ENCODE data around the gene PICK1. TPM values are rescaled to one million over a fixed set of nuclear protein-coding genes. Genes with fewer than 3 reads are reported as not detected.

PICK1 gene
- total RNA-seq, 1 experiment from 2014 or later, result 35.7 TPM

GRCh38 chr22:38050720-38051119 lies 6.5 kb upstream of the PICK1 start:
- H3K36me3 Mint-ChIP-seq (ENCODE audit: insufficient read depth in 1 of 3, low read depth in 3 of 3), result no peaks in the 10 kb centered on the region
- peaks cover 5 to 6% of the 10 kb centered on the region in 2 experiments; a peak in 3 of 4 replicates for H3K4me1 Mint-ChIP-seq
- H3K27ac ChIP-seq (ENCODE audit: insufficient read length, low read depth, low read length), result no peak overlapping the region
- H4K20me1 ChIP-seq (ENCODE audit: control insufficient read depth, insufficient read depth, insufficient read length), result no peaks in the 10 kb centered on the region
- no peak overlapping the region for H3T11ph ChIP-seq (ENCODE audit: low read length)
- no peak overlapping the region for H3K14ac ChIP-seq (ENCODE audit: insufficient read depth, low read length)
- no peak overlapping the region for H3K18ac ChIP-seq (ENCODE audit: insufficient read length, low read depth, low read length)
- no peak overlapping the region for H4K5ac ChIP-seq (ENCODE audit: insufficient read length, low read depth, low read length)
- H3K27me3 ChIP-seq (ENCODE audit: insufficient read depth, low read length), result no peaks in the 10 kb centered on the region
- no peaks in the 10 kb centered on the region for H3K9me3 ChIP-seq (ENCODE audit: control insufficient read depth, low read depth, low read length)
- no peak overlapping the region for H2AK5ac ChIP-seq (ENCODE audit: insufficient read length, low read length)
- no peak overlapping the region for H3K4ac ChIP-seq (ENCODE audit: low read depth, low read length)
- H2BK5ac ChIP-seq (ENCODE audit: insufficient read length, low read length), result no peak overlapping the region
- H3K4me1 ChIP-seq (ENCODE audit: insufficient read depth, low read length), result no peaks in the 10 kb centered on the region
- H3K4me3 Mint-ChIP-seq, result no peak overlapping the region
- H3K9me3 Mint-ChIP-seq, result no peaks in the 10 kb centered on the region
- no peak overlapping the region for H2AFZ ChIP-seq (ENCODE audit: low read length)
- no peak overlapping the region for H2BK20ac ChIP-seq (ENCODE audit: low read depth, low read length, poor library complexity, severe bottlenecking)
- H3K23ac ChIP-seq (ENCODE audit: insufficient read length, low read depth, low read length), result no peak overlapping the region
- H3K56ac ChIP-seq (ENCODE audit: insufficient read length, low read depth, low read length), result no peak overlapping the region
- TF ChIP-seq CTCF (conservative IDR thresholded peaks at IDR 0.05), result no peak
- no peak overlapping the region for H4K91ac ChIP-seq (ENCODE audit: insufficient read length, low read depth, low read length)
- H3K9ac ChIP-seq (ENCODE audit: extremely low read depth, insufficient read length, low read length), result no peak overlapping the region
- no peak overlapping the region; a peak in 1 of 7 replicates for H3K27ac Mint-ChIP-seq
- H3K23me2 ChIP-seq (ENCODE audit: insufficient read length, low read depth, low read length, poor library complexity, severe bottlenecking), result no peaks in the 10 kb centered on the region
- H3K79me1 ChIP-seq (ENCODE audit: insufficient read depth, low read depth, low read length, poor library complexity, severe bottlenecking), result no peaks in the 10 kb centered on the region
- no peak overlapping the region for H4K8ac ChIP-seq (replicated peaks; ENCODE audit: insufficient read length, low read depth, low read length)
- no CpG with 5 or more reads among the region's 7 CpGs for WGBS (ENCODE audit: extremely low coverage, insufficient read length, low lambda C conversion rate)
- peaks cover 35% of the 10 kb centered on the region for H3K27me3 Mint-ChIP-seq (ENCODE audit: low read depth)
- no peak overlapping the region for H2BK15ac ChIP-seq (ENCODE audit: low read depth, low read length)
- H2BK12ac ChIP-seq (ENCODE audit: insufficient read length, low read depth, low read length), result no peak overlapping the region
- DNase-seq, result no peak
- H3K4me2 ChIP-seq (ENCODE audit: insufficient read depth, insufficient read length, low read length), result no peak overlapping the region
- no peaks in the 10 kb centered on the region for H3K79me2 ChIP-seq (ENCODE audit: insufficient read depth, low read length)
- H2BK120ac ChIP-seq (ENCODE audit: low read depth, low read length, poor library complexity, severe bottlenecking), result no peak overlapping the region
